Stimulated activated naive CD4-positive, alpha-beta T cell (primary cell): ENCODE measurements around the gene MPZL2.

ENCODE experiments used
- DNase-seq, 6 experiments: peaks; one replicate each; lab custom pipeline; 2025; lab: John Stamatoyannopoulos, UW

Gene MPZL2

DNA sequence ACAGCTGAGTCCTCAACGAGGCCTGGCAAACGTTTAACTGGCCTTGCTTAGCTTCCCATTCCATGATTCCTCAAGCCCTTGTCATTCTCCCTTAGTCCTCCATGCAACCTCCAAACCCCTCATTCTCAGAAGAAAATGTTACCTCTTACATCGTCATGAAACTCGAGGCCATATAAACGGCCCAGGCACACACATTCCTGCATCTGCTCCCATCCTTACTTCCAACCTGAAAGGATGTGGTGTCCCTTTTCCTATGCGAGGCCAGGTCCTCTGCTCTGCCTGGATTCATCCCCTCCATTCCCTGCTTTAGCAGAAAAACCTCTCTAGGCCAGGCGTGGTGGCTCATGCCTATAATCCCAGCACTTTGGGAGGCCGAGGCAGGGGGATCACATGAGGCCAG is 20.9 kb downstream of the MPZL2 start:
- DNase-seq: no peak

GRCh38 chr11:118241764-118242098 is 22.4 kb downstream of the MPZL2 start:
- DNase-seq: no peak

DNA sequence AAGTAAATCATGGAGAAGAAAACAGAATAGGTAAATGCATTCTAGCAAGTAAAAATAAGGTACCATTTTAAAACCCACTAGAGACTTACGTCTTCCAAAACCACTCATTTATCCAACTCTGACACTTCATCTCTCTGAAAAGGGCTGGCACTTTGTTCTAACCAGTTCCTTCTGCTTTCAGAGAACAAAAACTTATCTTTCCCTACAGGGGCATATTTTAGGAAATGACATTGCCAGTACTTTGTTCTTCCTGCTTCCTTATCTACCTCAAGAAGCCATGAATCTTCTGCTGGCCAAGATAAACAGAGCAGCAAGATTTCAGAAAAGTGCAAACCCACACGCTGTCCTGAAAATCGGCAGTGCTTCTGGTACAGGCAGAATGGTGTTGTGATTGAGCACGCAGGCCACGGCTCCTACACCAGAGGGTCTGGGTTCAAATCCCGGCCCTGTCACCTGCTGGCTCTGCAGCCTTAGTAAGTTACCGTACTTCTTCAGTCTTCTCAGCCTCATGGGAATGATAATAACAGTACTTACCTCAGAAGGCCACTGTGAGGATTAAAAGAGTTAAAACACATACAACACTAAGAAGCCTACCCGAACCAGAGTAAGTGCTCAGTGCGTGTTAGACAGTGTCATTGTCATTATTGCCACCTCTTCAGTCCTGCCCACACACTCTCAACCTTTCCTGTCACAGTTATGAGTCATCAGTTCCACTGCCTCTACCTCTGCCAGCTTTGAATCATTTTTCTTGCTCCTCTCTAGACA is 22.9 kb downstream of the MPZL2 start:
- DNase-seq: peak in 2 of 6 experiments; percentile 19 to 30

DNA sequence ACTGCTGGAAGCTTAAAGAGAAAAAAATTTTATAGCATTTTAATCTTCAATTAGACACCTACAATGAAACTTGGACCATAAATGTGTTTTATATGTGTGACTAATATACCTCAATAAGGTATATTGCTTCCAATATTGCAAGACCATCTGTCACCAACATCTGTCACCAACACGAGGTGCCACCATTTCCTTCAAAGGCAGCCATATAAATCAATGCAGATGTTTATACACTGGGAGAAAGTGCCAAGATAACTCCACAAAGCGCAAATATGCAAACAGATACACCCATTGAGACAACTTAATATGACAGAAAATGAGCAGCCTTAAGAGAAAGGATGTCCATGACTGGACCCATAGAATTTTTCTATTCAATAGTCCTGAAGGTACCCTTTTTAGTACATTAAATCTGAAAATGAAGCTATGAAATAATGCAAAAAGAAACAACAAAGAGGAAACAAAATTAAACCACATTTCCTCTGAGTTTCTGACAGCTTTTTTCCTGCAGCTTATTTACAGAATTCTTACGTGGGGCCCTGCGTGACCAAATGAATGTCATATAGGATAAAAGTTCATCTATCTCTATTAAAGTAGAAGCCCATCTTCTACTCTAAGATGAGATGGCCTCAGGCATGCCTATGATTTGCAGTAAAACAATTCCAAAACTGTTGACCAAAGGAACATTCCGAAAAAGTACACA is 24.4 kb downstream of the MPZL2 start:
- DNase-seq: no peak

- no peak for DNase-seq
Measured at GRCh38 chr11:118238929-118239328, 25.2 kb downstream of the MPZL2 start.

DNA sequence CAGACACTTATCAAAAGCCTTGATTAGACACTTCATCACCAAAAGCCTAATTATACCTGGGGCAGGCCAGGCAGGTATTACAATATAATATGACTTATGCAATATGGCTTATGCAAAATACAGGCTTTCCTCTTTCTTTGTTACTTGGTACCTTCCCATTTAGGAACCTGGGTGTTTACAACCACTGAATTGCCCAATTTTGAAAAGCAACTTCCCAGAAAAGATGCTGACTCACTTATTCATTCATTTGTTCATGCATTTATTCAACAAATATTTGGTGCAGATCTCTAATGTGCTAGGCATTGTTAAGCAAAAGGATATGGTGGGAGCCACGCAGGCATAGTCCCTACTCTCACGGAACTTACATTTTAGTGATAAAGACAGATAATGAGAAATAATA is 25.7 kb downstream of the MPZL2 start:
- no peak for DNase-seq

DNA sequence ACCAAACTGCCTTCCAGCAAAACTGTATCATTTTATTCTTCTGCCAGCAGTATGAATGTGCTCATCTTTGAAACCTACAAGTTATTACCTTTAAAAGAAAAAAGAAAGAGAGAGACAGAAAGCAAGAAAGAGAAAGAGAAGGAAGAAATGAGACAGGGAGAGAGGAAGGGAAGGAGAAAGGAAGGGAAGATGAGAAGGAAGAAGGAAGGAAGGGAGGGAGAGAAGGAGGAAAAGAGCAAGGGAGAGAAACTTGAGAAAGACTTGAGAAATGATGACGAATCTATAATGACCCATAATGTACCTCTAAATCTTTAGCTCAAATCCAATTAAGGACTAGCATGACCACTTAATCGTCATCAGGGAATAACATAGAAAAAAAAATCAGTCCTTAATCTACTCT is 27.9 kb downstream of the MPZL2 start:
- DNase-seq: no peak

- no peak for DNase-seq
Measured at GRCh38 chr11:118234833-118235232, 29.3 kb downstream of the MPZL2 start.

GRCh38 chr11:118233850-118234249 is 30.2 kb downstream of the MPZL2 start:
- DNase-seq: no peak

DNA sequence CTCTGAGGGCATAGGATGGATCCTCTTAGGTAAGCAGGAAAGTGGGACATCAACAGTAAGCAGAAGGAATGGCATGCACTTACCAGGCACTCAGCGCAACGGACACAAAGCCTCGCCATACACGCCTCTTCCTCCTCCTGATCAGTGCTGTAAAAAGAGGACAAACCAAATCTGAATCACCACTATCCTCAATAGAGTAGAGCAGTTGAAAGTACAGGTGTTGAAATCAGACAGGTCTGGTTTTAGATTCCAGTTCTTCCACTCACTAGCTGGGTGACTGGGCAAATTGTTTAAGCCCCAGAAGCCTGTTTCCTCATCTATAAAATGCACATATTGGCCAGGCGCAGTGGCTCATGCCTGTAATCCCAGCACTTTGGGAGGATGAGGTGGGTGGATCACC is 30.7 kb downstream of the MPZL2 start:
- DNase-seq: no peak

DNA sequence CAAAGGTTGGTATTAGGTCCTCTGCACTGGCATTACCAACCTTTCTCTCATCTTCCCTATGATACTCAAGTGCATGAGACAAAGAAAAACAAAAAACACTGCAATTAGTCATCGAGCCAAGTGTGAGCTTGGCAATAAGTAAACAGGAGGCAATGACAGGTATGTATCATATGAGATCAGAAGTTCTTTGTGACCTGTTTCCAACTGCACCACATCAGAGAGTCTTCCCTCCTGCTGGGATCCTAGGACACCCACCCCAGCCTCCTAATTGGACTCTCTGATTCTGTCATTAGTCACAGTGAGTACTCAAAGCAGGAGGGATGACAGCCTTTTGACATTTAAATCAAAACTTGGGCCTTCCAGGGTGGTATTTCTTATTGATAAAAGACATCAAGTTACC is 31.4 kb downstream of the MPZL2 start:
- DNase-seq: no peak

- no peak for DNase-seq
Measured at GRCh38 chr11:118231461-118231860, 32.6 kb downstream of the MPZL2 start.

DNA sequence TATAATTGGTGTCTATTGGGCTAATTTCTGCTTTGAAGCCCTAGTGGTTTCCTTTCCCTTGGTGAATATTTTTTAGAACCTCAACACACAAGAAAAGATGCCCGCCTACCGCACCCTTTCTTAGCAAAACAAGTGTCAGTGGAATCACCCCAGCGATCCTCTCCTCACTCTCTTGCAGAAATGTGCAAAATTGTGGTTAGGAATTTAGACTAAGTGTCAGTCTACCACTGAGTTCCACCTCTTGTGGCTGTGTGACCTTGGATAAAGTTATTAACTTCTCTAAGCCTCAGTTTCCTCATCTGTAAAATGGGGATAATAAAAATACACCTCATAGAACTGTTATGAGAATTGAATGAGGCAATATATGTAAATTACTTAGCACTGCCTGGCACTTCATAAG is 34.0 kb downstream of the MPZL2 start:
- peak in 4 of 6 experiments; percentile 17 to 55 (median 48) for DNase-seq

GRCh38 chr11:118229274-118229847 is 34.7 kb downstream of the MPZL2 start:
- no peak for DNase-seq

- DNase-seq: peak in 2 of 6 experiments; percentile 16 to 27
Measured at GRCh38 chr11:118227865-118228785, 36.0 kb downstream of the MPZL2 start.

- DNase-seq: peak in 1 of 6 experiments; percentile 16
Measured at GRCh38 chr11:118226781-118227180, 37.3 kb downstream of the MPZL2 start.

- no peak for DNase-seq
Measured at GRCh38 chr11:118226296-118226695, 37.8 kb downstream of the MPZL2 start.

DNA sequence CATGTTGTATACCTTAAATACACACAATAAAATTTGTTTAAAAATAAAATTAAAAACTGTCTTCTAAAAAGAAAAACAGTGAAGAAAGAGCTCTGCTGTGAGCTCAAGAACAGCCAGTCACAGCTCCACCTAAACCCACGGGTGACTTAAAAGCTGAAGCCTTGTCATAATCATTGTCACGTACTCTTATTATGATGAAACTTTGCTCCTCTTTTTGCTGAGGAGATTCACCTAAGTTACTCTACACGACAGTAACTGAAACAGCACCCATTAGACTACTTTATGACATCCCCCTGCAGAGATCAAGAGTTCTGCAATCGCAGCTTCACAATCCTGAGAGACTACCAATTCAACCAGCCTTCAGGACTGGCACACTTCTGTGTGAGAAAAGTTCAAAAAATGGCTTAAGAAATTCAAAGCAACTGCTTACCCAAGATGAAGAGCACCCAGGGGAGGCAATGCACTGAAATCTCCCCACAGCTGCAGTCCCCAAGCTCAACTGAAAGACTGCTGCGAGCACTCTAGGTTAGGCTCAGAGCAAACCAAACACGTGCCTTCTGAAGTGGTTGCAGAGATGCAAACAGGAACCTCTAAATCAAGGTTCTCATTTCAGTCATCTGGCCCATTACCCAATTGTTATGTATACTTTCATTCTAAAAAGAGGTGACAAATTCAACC is 39.4 kb downstream of the MPZL2 start, which contains the start of gene JAML:
TSS of gene JAML (minus strand) at position 501 of the 678 bp plus-strand sequence. CDS start 10,145 bp downstream, outside the sequence.
- peak; percentile 50 to 86 (median 73) for DNase-seq

GRCh38 chr11:118223992-118224391 is 40.1 kb downstream of the MPZL2 start:
- peak in 3 of 6 experiments; percentile 16 to 62 (median 35) for DNase-seq

- peak in 2 of 6 experiments; percentile 30 to 57 for DNase-seq
Measured at GRCh38 chr11:118223570-118223969, 40.5 kb downstream of the MPZL2 start.

DNA sequence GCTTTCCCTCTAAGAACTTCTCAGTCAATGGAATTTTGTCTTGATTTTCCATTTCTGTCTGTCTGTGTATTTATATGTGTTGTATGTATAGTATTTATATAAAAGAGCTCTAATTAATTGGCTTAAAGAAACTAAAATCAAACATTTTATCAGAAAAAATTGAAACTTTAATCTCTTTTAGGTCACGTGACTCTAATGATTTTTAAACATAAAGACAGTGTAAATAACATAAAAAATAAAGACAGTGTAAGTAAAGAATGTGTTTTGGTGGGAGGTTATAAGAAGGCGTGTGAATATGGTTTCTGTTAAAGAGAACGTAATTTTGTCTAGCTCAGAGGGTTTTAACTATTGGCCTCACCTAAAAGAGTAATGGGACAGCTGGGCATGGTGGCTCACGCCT is 41.7 kb downstream of the MPZL2 start:
- no peak for DNase-seq
